GM12873 (cell line): ENCODE results near the gene KBTBD13.

ENCODE experiments used
- TF ChIP-seq, protein P1 (sequence below): IDR thresholded peaks from 2 replicates; pipeline ENCODE4 v1.5.1; 2012; ENCODE audit warnings: low read depth, mild to moderate bottlenecking, moderate library complexity, low read length, control low read depth; ENCODE audit not compliant: insufficient read depth; ENCODE audit errors: missing control alignments

KBTBD13 gene

DNA sequence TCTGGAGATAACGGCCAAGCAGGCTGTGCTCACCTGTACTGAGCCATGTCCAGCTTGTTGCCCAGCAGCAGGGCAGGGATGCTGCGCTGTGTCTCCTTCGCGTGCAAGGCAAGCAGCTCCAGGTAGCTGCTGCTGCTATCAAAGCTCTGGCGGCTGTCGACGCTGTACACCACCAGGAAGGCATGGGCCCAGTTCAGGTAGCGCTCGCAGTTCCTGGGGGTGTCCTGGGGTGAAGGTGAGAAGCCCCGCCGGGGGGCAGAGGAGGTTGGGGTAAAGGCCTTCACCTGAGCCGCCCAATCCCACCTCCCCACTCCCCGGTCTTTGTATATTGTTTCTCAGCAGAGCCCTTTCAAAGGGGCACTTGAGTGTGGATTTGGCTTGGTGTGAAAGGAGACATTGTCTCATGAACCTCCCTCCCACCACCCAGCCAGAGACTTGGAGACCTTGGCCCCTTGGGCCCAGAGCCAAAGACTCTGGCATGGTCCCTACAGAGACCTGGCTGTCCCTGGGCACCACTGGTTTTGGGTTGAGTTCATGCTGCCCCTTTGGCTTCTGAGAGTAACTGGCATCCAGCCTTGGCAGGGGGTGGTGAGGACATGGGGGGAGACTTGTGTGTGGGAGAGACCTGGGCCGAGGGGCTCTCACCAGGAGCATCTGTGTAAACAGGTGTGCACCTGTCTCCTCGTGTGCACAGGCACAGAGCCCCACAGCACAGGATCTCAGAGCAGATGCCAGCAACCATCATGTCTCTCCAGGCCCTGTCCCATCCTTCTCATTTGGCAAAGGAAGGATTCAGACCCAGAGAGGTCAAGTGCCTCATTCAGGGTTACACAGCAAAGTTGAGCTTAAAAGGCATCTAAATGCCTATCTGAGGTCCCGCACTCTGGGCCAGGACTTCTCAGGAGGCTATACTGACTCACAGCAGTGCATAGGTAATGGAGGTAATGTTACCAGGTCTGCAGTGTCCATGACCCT is 17.9 kb upstream of the KBTBD13 start:
- TF ChIP-seq, protein P1, sequence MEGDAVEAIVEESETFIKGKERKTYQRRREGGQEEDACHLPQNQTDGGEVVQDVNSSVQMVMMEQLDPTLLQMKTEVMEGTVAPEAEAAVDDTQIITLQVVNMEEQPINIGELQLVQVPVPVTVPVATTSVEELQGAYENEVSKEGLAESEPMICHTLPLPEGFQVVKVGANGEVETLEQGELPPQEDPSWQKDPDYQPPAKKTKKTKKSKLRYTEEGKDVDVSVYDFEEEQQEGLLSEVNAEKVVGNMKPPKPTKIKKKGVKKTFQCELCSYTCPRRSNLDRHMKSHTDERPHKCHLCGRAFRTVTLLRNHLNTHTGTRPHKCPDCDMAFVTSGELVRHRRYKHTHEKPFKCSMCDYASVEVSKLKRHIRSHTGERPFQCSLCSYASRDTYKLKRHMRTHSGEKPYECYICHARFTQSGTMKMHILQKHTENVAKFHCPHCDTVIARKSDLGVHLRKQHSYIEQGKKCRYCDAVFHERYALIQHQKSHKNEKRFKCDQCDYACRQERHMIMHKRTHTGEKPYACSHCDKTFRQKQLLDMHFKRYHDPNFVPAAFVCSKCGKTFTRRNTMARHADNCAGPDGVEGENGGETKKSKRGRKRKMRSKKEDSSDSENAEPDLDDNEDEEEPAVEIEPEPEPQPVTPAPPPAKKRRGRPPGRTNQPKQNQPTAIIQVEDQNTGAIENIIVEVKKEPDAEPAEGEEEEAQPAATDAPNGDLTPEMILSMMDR, result no peak

DNA sequence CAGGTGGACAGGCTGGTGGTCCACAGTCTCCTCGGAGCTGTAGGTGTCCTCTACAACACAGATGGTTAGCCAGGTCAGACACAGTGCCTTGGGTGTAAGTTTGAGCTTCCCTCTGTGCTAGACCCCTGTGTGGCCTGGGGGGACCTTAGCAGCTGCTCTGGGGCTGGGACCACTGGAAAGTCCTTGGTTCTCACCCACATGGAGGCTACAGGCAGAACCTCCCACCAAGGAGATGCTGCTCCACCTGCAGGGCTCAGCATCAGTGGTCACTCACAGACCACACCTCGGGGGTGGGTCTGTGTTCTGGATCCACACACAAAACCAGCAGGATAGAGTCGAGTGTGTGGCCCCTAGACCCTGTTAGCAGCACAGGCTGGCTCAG is 17.2 kb upstream of the KBTBD13 start:
- TF ChIP-seq, protein P1, result no peak

DNA sequence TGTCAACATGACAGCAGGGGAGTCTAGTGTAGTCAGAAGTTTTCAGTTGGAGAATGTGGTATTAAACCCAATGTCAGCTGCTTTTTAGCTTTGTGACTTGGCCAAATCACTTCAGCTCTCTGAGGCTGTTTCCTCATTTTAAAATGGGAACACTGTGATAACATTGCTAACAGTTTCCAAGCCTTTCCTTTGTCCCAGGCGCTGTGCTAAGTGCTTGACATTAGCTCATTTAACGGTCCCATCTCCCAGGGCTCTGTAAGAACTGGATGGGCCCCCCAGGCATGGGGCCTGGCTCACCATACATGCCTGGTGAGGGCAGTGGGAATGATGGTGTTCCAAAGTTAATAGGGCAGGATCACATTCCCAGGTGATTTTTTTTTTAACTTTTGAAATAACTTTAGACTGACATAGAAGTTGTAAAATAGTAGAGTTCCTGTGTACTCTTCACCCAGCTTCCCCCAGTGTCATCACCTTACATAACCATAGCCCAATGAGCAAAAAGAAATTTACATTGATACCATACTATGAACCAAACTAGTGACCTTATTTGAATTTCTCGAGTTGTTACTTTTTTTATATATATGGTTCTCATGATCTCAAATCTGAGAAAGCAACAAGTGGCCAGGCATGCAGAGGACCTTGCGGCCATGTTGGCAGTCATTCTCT is 16.5 kb upstream of the KBTBD13 start:
- TF ChIP-seq, protein P1, result no peak

DNA sequence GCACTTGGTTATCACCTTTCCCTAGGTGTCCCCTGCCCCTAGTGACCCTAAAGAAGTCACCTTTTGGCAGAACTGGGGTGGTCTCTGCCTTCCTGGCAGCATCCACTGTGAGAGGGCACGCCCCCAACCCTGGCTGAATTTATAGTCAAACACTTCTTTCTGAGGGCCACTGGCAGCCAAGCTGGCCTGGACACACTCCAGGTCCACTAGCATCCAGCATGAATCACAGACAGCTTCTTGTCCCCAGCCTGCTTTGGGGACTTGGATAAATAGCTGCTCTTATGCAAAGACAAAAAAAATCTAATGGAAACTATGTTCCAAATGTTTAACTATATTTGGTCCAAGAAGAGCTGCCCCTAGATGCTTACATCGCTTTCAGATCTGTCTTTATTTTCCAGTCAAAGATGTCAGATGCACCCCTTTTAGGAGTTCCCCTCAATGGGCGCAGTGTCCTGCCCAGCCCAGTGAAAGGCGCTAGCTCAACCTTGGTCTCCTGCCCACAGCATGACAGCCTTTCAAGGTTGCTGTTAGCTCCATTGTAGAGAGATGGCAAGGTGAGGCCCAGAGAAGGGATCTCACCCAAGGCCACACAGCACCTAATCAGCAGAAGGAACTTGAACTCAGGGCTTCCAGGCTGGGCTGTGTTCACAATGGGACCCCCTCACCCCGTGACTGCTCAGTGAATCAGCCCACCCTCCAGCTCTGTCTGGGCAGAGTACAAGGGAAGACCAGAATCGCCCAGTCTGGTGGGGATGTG is 15.7 kb upstream of the KBTBD13 start:
- TF ChIP-seq, protein P1, result no peak

DNA sequence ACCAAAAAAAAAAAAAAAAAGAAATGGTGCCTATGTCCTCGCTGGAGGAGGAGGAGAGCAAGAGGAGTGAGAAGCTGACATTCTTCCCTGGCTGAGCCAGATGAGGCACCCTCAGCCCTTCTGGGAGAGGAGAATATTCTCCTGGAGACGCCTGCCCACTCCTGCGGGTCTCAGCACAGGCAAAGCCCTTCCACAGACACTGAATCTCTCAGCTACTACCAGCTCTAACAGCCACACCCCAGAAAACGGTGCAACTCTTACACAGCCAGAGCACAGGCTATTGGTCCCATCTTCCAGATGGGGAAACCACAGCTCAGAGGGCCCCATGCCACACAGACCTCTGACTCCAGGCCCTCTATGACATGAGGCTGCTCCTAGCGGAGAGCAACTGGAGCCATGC is 14.5 kb upstream of the KBTBD13 start:
- TF ChIP-seq, protein P1, result no peak

DNA sequence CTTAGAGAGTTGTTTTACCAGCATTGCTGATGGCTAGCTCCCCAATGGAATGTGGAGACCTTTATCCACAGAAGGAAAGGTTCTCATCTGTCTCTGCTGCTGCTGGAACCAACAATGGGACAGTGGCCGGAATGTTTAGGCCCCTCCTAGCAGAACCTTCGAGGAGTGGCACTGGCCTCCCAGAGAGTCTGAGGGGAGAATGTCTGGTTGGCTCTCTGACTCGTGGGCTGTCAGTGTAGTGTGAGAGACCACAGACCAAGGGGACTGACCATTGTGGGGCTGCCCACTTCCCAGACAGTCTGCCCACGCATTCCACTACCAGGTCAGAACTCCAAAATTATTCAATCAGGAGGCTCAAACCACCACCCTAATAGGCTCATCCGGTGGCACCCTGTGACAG is 13.8 kb upstream of the KBTBD13 start:
- TF ChIP-seq, protein P1, result no peak

DNA sequence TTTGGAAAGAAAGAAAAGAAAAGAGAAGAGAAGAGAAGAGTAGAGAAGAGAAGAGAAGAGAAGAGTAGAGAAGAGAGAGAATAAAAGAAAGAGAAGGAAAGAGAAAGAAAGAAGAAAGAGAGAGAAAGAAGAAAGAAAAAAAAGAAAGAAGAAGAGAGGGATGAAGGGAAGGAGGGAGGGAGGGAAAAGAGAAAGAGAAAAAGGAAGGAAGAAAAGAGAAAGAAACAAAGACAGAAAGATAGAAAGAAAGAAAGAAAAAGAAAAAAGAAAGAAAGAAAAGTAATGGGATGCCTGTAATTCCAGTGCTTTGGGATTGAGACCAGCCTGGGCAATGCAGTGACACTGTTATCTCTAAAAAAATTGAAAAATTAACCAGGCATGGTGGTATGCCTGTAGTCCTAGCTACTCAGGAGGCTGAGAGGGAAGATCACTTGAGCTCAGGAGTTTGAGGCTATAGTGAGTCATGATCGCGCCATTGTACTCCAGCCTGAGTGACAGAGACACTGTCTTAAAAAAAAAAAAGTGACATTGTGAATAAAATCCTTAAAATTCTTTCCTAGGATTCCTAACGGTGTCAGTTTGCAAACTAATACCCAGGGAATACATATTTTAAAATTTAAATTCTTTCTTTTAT is 10.4 kb upstream of the KBTBD13 start:
- TF ChIP-seq, protein P1, result no peak
